IMR-90 (cell line): Measurements from ENCODE around the gene C17orf107. TPM values are rescaled to one million over a fixed set of nuclear protein-coding genes. Genes with fewer than 3 reads are reported as not detected.

Experiments used
- ATAC-seq: fragments of 200-7000 bp; cut with Tn5 transposase; 2 replicates; pipeline ENCODE4 v1.9.1; 2020; ENCODE audit warnings: low read depth, mild to moderate bottlenecking, moderate library complexity
- BruUV-seq: library from RNA; stranded (reverse); fragments of 400-500 nt; replicated peaks from 2 replicates; lab custom pipeline; 2021; lab: Mats Ljungman, UMichigan
- CTCF ChIA-PET: fragments of 300-600 bp; formaldehyde crosslinking; extraction: SDS; loops from one replicate; lab custom pipeline; 2021; ENCODE audit warnings: antibody characterized with exemption; lab: Yijun Ruan, JAX
- POLR2A ChIA-PET: fragments of 300-600 bp; sonication (Branson Sonifier 250); formaldehyde crosslinking; loops from one replicate; lab custom pipeline; 2022; ENCODE audit warnings: antibody characterized with exemption; ENCODE audit not compliant: unreplicated experiment; lab: Charles Lee
- DNase-seq: peaks from one replicate; pipeline ENCODE4 v3.0.0; 2013
- H2AFZ ChIP-seq: replicated peaks from 2 replicates; pipeline ENCODE3; 2013; ENCODE audit warnings: low read length, mild to moderate bottlenecking; ENCODE audit not compliant: poor library complexity
- H2AK5ac ChIP-seq: 2 replicates; pipeline ENCODE4 v1.6.1; 2013; ENCODE audit warnings: low read depth, low read length, inconsistent platforms
- H2AK9ac ChIP-seq: replicated peaks from 2 replicates; pipeline ENCODE3; 2013; ENCODE audit warnings: mild to moderate bottlenecking, low read depth, low read length, moderate library complexity; ENCODE audit not compliant: poor library complexity
- H2BK120ac ChIP-seq: 2 replicates; pipeline ENCODE4 v1.6.1; 2013; ENCODE audit warnings: low read depth, low read length, inconsistent platforms
- H2BK15ac ChIP-seq: 3 replicates; pipeline ENCODE4 v1.6.1; 2013; ENCODE audit warnings: low read depth, low read length, inconsistent platforms
- H2BK20ac ChIP-seq: 2 replicates; pipeline ENCODE4 v1.6.1; 2013; ENCODE audit warnings: low read depth, mild to moderate bottlenecking, inconsistent platforms, low read length, moderate library complexity
- H2BK5ac ChIP-seq: 2 replicates; pipeline ENCODE4 v1.6.1; 2013; ENCODE audit warnings: mild to moderate bottlenecking, low read depth, low read length, inconsistent platforms; ENCODE audit not compliant: poor library complexity, severe bottlenecking
- H3K14ac ChIP-seq: replicated peaks from 2 replicates; pipeline ENCODE4 v1.6.1; 2013; ENCODE audit warnings: low read depth, low read length, inconsistent platforms
- H3K18ac ChIP-seq: 2 replicates; pipeline ENCODE4 v1.6.1; 2013; ENCODE audit warnings: low read depth, low read length, control low read depth
- H3K23ac ChIP-seq: 2 replicates; pipeline ENCODE4 v1.6.1; 2013; ENCODE audit warnings: low read depth, low read length, inconsistent platforms
- H3K27ac ChIP-seq: 2 replicates; pipeline ENCODE4 v1.5.1; 2013; ENCODE audit warnings: mild to moderate bottlenecking, control low read depth, low read length; ENCODE audit not compliant: insufficient read depth
- H3K27me3 ChIP-seq: 2 replicates; pipeline ENCODE4 v1.6.1; 2013; ENCODE audit warnings: low read length; ENCODE audit not compliant: control insufficient read depth, insufficient read depth
- H3K36me3 ChIP-seq: 2 replicates; pipeline ENCODE4 v1.6.1; 2013; ENCODE audit warnings: low read length, mixed read lengths; ENCODE audit not compliant: control insufficient read depth, insufficient read depth
- H3K4ac ChIP-seq: 2 replicates; pipeline ENCODE4 v1.6.1; 2013; ENCODE audit warnings: low read depth, low read length, inconsistent platforms
- H3K4me1 ChIP-seq: 2 replicates; pipeline ENCODE4 v1.6.1; 2013; ENCODE audit warnings: low read length, mixed read lengths; ENCODE audit not compliant: control insufficient read depth, insufficient read depth
- H3K4me2 ChIP-seq: 2 replicates; pipeline ENCODE4 v1.6.1; 2013; ENCODE audit warnings: low read depth, mild to moderate bottlenecking, control low read depth, low read length, moderate library complexity
- H3K4me3 ChIP-seq: 2 replicates; pipeline ENCODE4 v1.5.1; 2013; ENCODE audit warnings: low read depth, mild to moderate bottlenecking, control low read depth, low read length, moderate library complexity; ENCODE audit not compliant: insufficient read depth
- H3K56ac ChIP-seq: 2 replicates; pipeline ENCODE4 v1.6.1; 2013; ENCODE audit warnings: low read length, inconsistent platforms; ENCODE audit not compliant: insufficient read depth; ENCODE audit errors: extremely low read depth
- H3K79me1 ChIP-seq, 2 experiments: 2 replicates each; pipeline ENCODE4 v1.6.1; 2013; ENCODE audit warnings: low read length in 2 of 2, inconsistent platforms in 1 of 2, low read depth in 1 of 2
- H3K9ac ChIP-seq: 2 replicates; pipeline ENCODE4 v1.6.1; 2013; ENCODE audit warnings: low read depth, low read length, control low read depth
- H3K9me1 ChIP-seq: 2 replicates; pipeline ENCODE4 v1.6.1; 2013; ENCODE audit warnings: low read length, inconsistent platforms; ENCODE audit not compliant: insufficient read depth
- H3K9me3 ChIP-seq: 2 replicates; pipeline ENCODE4 v1.6.1; 2013; ENCODE audit warnings: low read length; ENCODE audit not compliant: control insufficient read depth, insufficient read depth
- H4K20me1 ChIP-seq: 2 replicates; pipeline ENCODE4 v1.6.1; 2013; ENCODE audit warnings: low read length, inconsistent platforms; ENCODE audit not compliant: insufficient read depth
- H4K5ac ChIP-seq: 2 replicates; pipeline ENCODE4 v1.6.1; 2013; ENCODE audit warnings: mild to moderate bottlenecking, low read depth, low read length, control low read depth
- H4K8ac ChIP-seq, 2 experiments: 2 replicates each; pipeline ENCODE4 v1.6.1; 2013; ENCODE audit warnings: low read depth in 2 of 2, low read length in 2 of 2, control low read depth in 1 of 2, inconsistent platforms in 1 of 2
- H4K91ac ChIP-seq: 2 replicates; pipeline ENCODE4 v1.6.1; 2013; ENCODE audit warnings: low read depth, low read length, inconsistent platforms; ENCODE audit not compliant: insufficient read depth
- RAD21 ChIP-seq: IDR thresholded peaks from 2 replicates; pipeline ENCODE4 v1.6.1; 2012; ENCODE audit warnings: low read length, improper control_type of control experiment
- WGBS, 2 experiments: methylation state at CpG; one replicate each; pipeline versions ENCODE4 v1.1.5 to v1.1.7; 2013; ENCODE audit warnings: missing lambda C conversion rate in 2 of 2; ENCODE audit not compliant: insufficient read length in 1 of 2; ENCODE audit errors: extremely low coverage in 2 of 2; 5-methylcytosine and 5-hydroxymethylcytosine counted together
- dilution Hi-C: fragments of 300-500 bp; cut with HindIII; formaldehyde crosslinking; loops from one replicate; pipeline ENCODE4 v1.14.3; 2018; ENCODE audit warnings: low sequenced_read_pairs; ENCODE audit not compliant: unreplicated experiment
- in situ Hi-C: fragments of 300-500 bp; cut with MboI; formaldehyde crosslinking; loops from 3 replicates; pipeline ENCODE4 v1.14.3; 2019; ENCODE audit warnings: low sequenced_read_pairs, inconsistent platforms, mixed read lengths
- intact Hi-C: fragments of 100-400 bp; cut with micrococcal nuclease; formaldehyde crosslinking; loops from 2 replicates; pipeline ENCODE4 v1.10.0; 2022
- polyA plus RNA-seq, 3 experiments: library from polyadenylated mRNA; depleted of rRNA; stranded (reverse); fragments of >200 nt; gene quantifications; 2 replicates each; pipeline ENCODE4 v1.2.3, GENCODE V29; 2012; ENCODE audit warnings: low replicate concordance in 1 of 3
- total RNA-seq: library from RNA; depleted of rRNA; stranded (reverse); fragments of >200 nt; gene quantifications from 2 replicates; pipeline ENCODE4 v1.2.3, GENCODE V29; 2012

C17orf107 gene
- total and polyA plus RNA-seq, 2 of the 4 experiments (the other 2 are of a cell fraction), result 0.54 to 0.82 TPM

- Histone ChIP-seq H3K9me1 (no peaks in the 10 kb centered on the region), H3K9me3 (no peaks in the 10 kb centered on the region), H4K5ac (no peak overlapping the region), H3K36me3 (peaks cover 31% of the 10 kb centered on the region), H2BK120ac (no peak overlapping the region), H4K8ac (no peak overlapping the region), H2AK5ac (no peak overlapping the region), H3K14ac (no peak overlapping the region), H3K56ac (no peak overlapping the region), H2AK9ac (no peak overlapping the region), H2AFZ (no peak overlapping the region), H2BK15ac (no peak overlapping the region), H3K9ac (no peak overlapping the region), H3K4me2 (no peak overlapping the region), H3K4me1 (no peaks in the 10 kb centered on the region), H3K18ac (no peak overlapping the region), H2BK5ac (no peak overlapping the region), H3K4me3 (no peak overlapping the region), H3K79me1 (peaks cover 0 to 11% of the 10 kb centered on the region in 2 experiments; a peak in 2 of 4 replicates), H4K91ac (no peak overlapping the region), H3K23ac (no peak overlapping the region), H4K20me1 (peaks cover 15% of the 10 kb centered on the region), H3K27me3 (no peaks in the 10 kb centered on the region), H3K27ac (no peak overlapping the region), H2BK20ac (no peak overlapping the region), H3K4ac (no peak overlapping the region)
- no peak for TF ChIP-seq RAD21
- ATAC-seq, result no peak
- ChIA-PET POLR2A (no interaction called here), CTCF (no interaction called here)
- DNase-seq, result no peak
- in situ Hi-C loops (loop anchor here (5.0 to 10.0 kb wide), 3 partner anchors 94 to 306 kb away; partner anchors contain the start of genes ARRB2, GLTPD2 and VMO1), intact Hi-C loops (loop anchor here (10.0 kb wide), 1 partner anchor 316 kb away; the partner anchor contains the start of gene GGT6), dilution Hi-C loops (no loop called here)
- no TSS peak for BruUV-seq
- WGBS, 2 experiments, result 67% methylated on average over 4 of the region's 15 CpGs; no CpG with 5 or more reads in 1 of the 2 experiments
Observed at GRCh38 chr17:4880857-4881256, 18.5 kb upstream of the C17orf107 start.
